SH-SY5Y (cell line): ENCODE data around the gene CUL1.

Experiments
- GATA2 ChIP-seq: IDR thresholded peaks from 2 replicates; pipeline ENCODE4 v1.6.1; 2011; ENCODE audit warnings: mild to moderate bottlenecking, low read depth, low read length
- GATA3 ChIP-seq: IDR thresholded peaks from 2 replicates; pipeline ENCODE4 v1.6.1; 2011; ENCODE audit warnings: low read depth, mild to moderate bottlenecking, low read length, moderate library complexity

GRCh38 chr7:148830897-148831692 lies 132.4 kb downstream of the CUL1 start:
- TF ChIP-seq GATA3 (no peak), GATA2 (no peak)
